Measurements from ENCODE around the gene SPEG. TPM values are rescaled to one million over a fixed set of nuclear protein-coding genes. Genes with fewer than 3 reads are reported as not detected.
A peak's percentile ranks its signal among the peaks of the same experiment; 100 is the strongest.

The SPEG gene
- total RNA-seq, 4 donors from 2014 or later, result 12.4 to 28.9 (median 17.7) TPM

GRCh38 chr2:219458996-219459395 is 24.4 kb downstream of the SPEG start:
- DNase-seq (ENCODE audit: low spot score) (no peak), ATAC-seq (ENCODE audit: low FRiP score) (no peak)
- TF ChIP-seq CTCF (IDR thresholded peaks at IDR 0.05), result no peak

- peak; percentile 60 for ATAC-seq (ENCODE audit: low FRiP score)
- TF ChIP-seq CTCF (IDR thresholded peaks at IDR 0.05), result no peak
- DNase-seq (ENCODE audit: low spot score), result no peak
Measured at GRCh38 chr2:219459460-219460311, 25.0 kb downstream of the SPEG start.

- TF ChIP-seq CTCF (IDR thresholded peaks at IDR 0.05), result no peak
- ATAC-seq (ENCODE audit: low FRiP score), result peak; percentile 50
Measured at GRCh38 chr2:219460424-219460926, 25.8 kb downstream of the SPEG start.

GRCh38 chr2:219461047-219461514 is 26.4 kb downstream of the SPEG start:
- ATAC-seq (ENCODE audit: low FRiP score), result peak; percentile 10
- no peak for TF ChIP-seq CTCF (IDR thresholded peaks at IDR 0.05)
- DNase-seq (ENCODE audit: low spot score), result no peak

More at GRCh38 chr2:219460424-219460926, 25.8 kb downstream of the SPEG start:
- no peak for DNase-seq (ENCODE audit: low spot score)

- DNase-seq (ENCODE audit: low spot score) (no peak), ATAC-seq (ENCODE audit: low FRiP score) (no peak)
- no peak for TF ChIP-seq CTCF (IDR thresholded peaks at IDR 0.05)
Measured at GRCh38 chr2:219461669-219462068, 27.0 kb downstream of the SPEG start.

- no peak for ATAC-seq (ENCODE audit: low FRiP score)
- no peak for TF ChIP-seq CTCF (IDR thresholded peaks at IDR 0.05)
- DNase-seq (ENCODE audit: low spot score), result no peak
Measured at GRCh38 chr2:219462349-219462748, 27.7 kb downstream of the SPEG start.
